ENCODE measurements around the gene STOM.

Gene STOM

GRCh38 chr9:121318631-121319382 is 51.2 kb downstream of the STOM start:
- no peak for DNase-seq (ENCODE audit: low read depth)
- TF ChIP-seq POLR2A (IDR thresholded peaks at IDR 0.05; ENCODE audit: extremely low read depth, insufficient read length), result no peak
- no peak for TF ChIP-seq CTCF (IDR thresholded peaks at IDR 0.05; ENCODE audit: low read depth, low read length)
- TF ChIP-seq MYC (IDR thresholded peaks at IDR 0.05; ENCODE audit: low read depth, low read length), result no peak
- TF ChIP-seq MAX (IDR thresholded peaks at IDR 0.05; ENCODE audit: low read depth, low read length), result no peak
- no peak overlapping the region for H3K4me3 ChIP-seq (ENCODE audit: low read depth, low read length)

- DNase-seq (ENCODE audit: low read depth), result no peak
- no peak for TF ChIP-seq MYC (IDR thresholded peaks at IDR 0.05; ENCODE audit: low read depth, low read length)
- no peak for TF ChIP-seq POLR2A (IDR thresholded peaks at IDR 0.05; ENCODE audit: extremely low read depth, insufficient read length)
- TF ChIP-seq MAX (IDR thresholded peaks at IDR 0.05; ENCODE audit: low read depth, low read length), result no peak
- TF ChIP-seq CTCF (IDR thresholded peaks at IDR 0.05; ENCODE audit: low read depth, low read length), result no peak
- no peak overlapping the region for H3K4me3 ChIP-seq (ENCODE audit: low read depth, low read length)
Measured at GRCh38 chr9:121317737-121318630, 52.1 kb downstream of the STOM start.

- H3K4me3 ChIP-seq (ENCODE audit: low read depth, low read length), result no peak overlapping the region
- TF ChIP-seq CTCF (IDR thresholded peaks at IDR 0.05; ENCODE audit: low read depth, low read length) (no peak), POLR2A (IDR thresholded peaks at IDR 0.05; ENCODE audit: extremely low read depth, insufficient read length) (no peak), MYC (IDR thresholded peaks at IDR 0.05; ENCODE audit: low read depth, low read length) (no peak), MAX (IDR thresholded peaks at IDR 0.05; ENCODE audit: low read depth, low read length) (no peak)
- DNase-seq (ENCODE audit: low read depth), result no peak
Measured at GRCh38 chr9:121316852-121317373, 53.1 kb downstream of the STOM start.

GRCh38 chr9:121316378-121316777 is 53.7 kb downstream of the STOM start:
- no peak for DNase-seq (ENCODE audit: low read depth)

More at GRCh38 chr9:121316378-121316777, 53.7 kb downstream of the STOM start:
- H3K4me3 ChIP-seq (ENCODE audit: low read depth, low read length), result no peak overlapping the region
- TF ChIP-seq CTCF (IDR thresholded peaks at IDR 0.05; ENCODE audit: low read depth, low read length) (no peak), MAX (IDR thresholded peaks at IDR 0.05; ENCODE audit: low read depth, low read length) (no peak), POLR2A (IDR thresholded peaks at IDR 0.05; ENCODE audit: extremely low read depth, insufficient read length) (no peak), MYC (IDR thresholded peaks at IDR 0.05; ENCODE audit: low read depth, low read length) (no peak)
